Tibial nerve (tissue), 4 donors: ENCODE results near the gene KDM8. TPM values are rescaled to one million over a fixed set of nuclear protein-coding genes. Genes with fewer than 3 reads are reported as not detected.

ENCODE experiments used
- DNase-seq, 2 donors: peaks; one replicate each; pipeline ENCODE4 v3.0.0-alpha.2; 2019; ENCODE audit warnings: low spot score in 2 of 2
- H3K27ac ChIP-seq, 4 donors: fragments of 200-600 bp; sonication (generic) in 3 of 4; one replicate each; pipeline ENCODE4 v1.5.1; 2017 to 2019; ENCODE audit warnings: mild to moderate bottlenecking in 1 of 4
- H3K27me3 ChIP-seq, 2 donors: fragments of 200-600 bp; sonication (generic) in 1 of 2; one replicate each; pipeline versions ENCODE4 v1.5.1 to v1.6.0; 2017 to 2019
- H3K36me3 ChIP-seq, 3 donors: fragments of 200-600 bp; sonication (generic); one replicate each; pipeline ENCODE4 v1.5.1; 2018 to 2019
- H3K4me1 ChIP-seq, 4 donors: fragments of 200-600 bp; sonication (generic) in 3 of 4; one replicate each; pipeline ENCODE4 v1.5.1; 2017 to 2019
- H3K4me3 ChIP-seq, 4 donors: fragments of 200-600 bp; sonication (generic) in 3 of 4; one replicate each; pipeline ENCODE4 v1.5.1; 2017 to 2019; ENCODE audit warnings: mild to moderate bottlenecking in 1 of 4, moderate library complexity in 1 of 4
- H3K9me3 ChIP-seq, 4 donors: fragments of 200-600 bp; sonication (generic) in 3 of 4; one replicate each; pipeline ENCODE4 v1.5.1; 2017 to 2019
- CTCF ChIP-seq, 5 experiments: fragments of 200-600 bp in 3 of 5; fragments of 450-650 bp in 2 of 5; sonication (generic) in 3 of 5; IDR thresholded peaks; one replicate each; pipeline ENCODE4 v1.5.1; 2016 to 2019; ENCODE audit warnings: antibody characterized with exemption in 5 of 5, mild to moderate bottlenecking in 3 of 5, moderate library complexity in 2 of 5
- EP300 ChIP-seq, 2 donors: sonication (generic); formaldehyde crosslinking; IDR thresholded peaks; one replicate each; pipeline ENCODE4 v1.6.1; 2017; ENCODE audit warnings: antibody characterized with exemption in 2 of 2, mild to moderate bottlenecking in 1 of 2
- POLR2A ChIP-seq, 2 donors: fragments of 450-650 bp; IDR thresholded peaks; one replicate each; pipeline ENCODE4 v1.6.1; 2017; ENCODE audit warnings: antibody characterized with exemption in 2 of 2, mild to moderate bottlenecking in 2 of 2, moderate library complexity in 2 of 2
- WGBS, 2 donors: methylation state at CpG; one replicate each; pipeline ENCODE4 v1.1.5; 2018; 5-methylcytosine and 5-hydroxymethylcytosine counted together
- total RNA-seq, 4 donors: library from RNA; depleted of rRNA; stranded (reverse); fragments of >200 nt; gene quantifications; one replicate each; pipeline ENCODE4 v1.1.0, GENCODE V29; 2016

The KDM8 gene
- total RNA-seq, 4 donors from 2014 or later: 2.3 to 7.6 (median 4.8) TPM

GRCh38 chr16:27191352-27191924 lies 11.9 kb upstream of the KDM8 start:
- WGBS, 2 donors: 73 to 74% methylated on average over 7 of the region's 7 CpGs
- no peak overlapping the region for H3K4me3 ChIP-seq
- no peaks in the 10 kb centered on the region for H3K4me1 ChIP-seq
- H3K27ac ChIP-seq: no peak overlapping the region
- H3K27me3 ChIP-seq: peaks cover 0 to 4% of the 10 kb centered on the region in 2 donors
- H3K9me3 ChIP-seq: no peaks in the 10 kb centered on the region
- no peak for DNase-seq
- no peak for TF ChIP-seq POLR2A (IDR thresholded peaks at IDR 0.05)
- no peak for TF ChIP-seq EP300 (IDR thresholded peaks at IDR 0.05)
- TF ChIP-seq CTCF (IDR thresholded peaks at IDR 0.05): no peak
- no peaks in the 10 kb centered on the region for H3K36me3 ChIP-seq

- Histone ChIP-seq H3K4me3 (no peak overlapping the region), H3K9me3 (no peaks in the 10 kb centered on the region), H3K27me3 (peaks cover 0 to 4% of the 10 kb centered on the region in 2 donors), H3K36me3 (no peaks in the 10 kb centered on the region), H3K4me1 (no peaks in the 10 kb centered on the region), H3K27ac (no peak overlapping the region)
- 84 to 85% methylated on average over 6 of the region's 6 CpGs for WGBS, 2 donors
- TF ChIP-seq EP300 (IDR thresholded peaks at IDR 0.05): no peak
- TF ChIP-seq CTCF (IDR thresholded peaks at IDR 0.05): no peak
- no peak for DNase-seq
Observed at GRCh38 chr16:27193300-27193990, 9.9 kb upstream of the KDM8 start.

GRCh38 chr16:27195076-27195741 lies 8.1 kb upstream of the KDM8 start:
- Histone ChIP-seq H3K4me1 (no peaks in the 10 kb centered on the region), H3K4me3 (no peak overlapping the region), H3K27ac (no peak overlapping the region), H3K27me3 (peaks cover 0 to 4% of the 10 kb centered on the region in 2 donors), H3K36me3 (no peaks in the 10 kb centered on the region), H3K9me3 (no peaks in the 10 kb centered on the region)
- TF ChIP-seq EP300 (IDR thresholded peaks at IDR 0.05): no peak
- TF ChIP-seq POLR2A (IDR thresholded peaks at IDR 0.05): no peak
- TF ChIP-seq CTCF (IDR thresholded peaks at IDR 0.05): no peak
- WGBS, 2 donors: 63 to 84% methylated on average over 6 of the region's 6 CpGs
- DNase-seq: no peak

GRCh38 chr16:27195941-27196595 lies 7.3 kb upstream of the KDM8 start:
- Histone ChIP-seq H3K4me3 (no peak overlapping the region), H3K4me1 (no peaks in the 10 kb centered on the region), H3K27me3 (peaks cover 0 to 4% of the 10 kb centered on the region in 2 donors), H3K27ac (no peak overlapping the region), H3K9me3 (no peaks in the 10 kb centered on the region), H3K36me3 (no peaks in the 10 kb centered on the region)
- DNase-seq: no peak
- TF ChIP-seq EP300 (IDR thresholded peaks at IDR 0.05) (no peak), POLR2A (IDR thresholded peaks at IDR 0.05) (no peak), CTCF (IDR thresholded peaks at IDR 0.05) (no peak)
- WGBS, 2 donors: 86 to 91% methylated on average over 9 of the region's 9 CpGs

- Histone ChIP-seq H3K4me3 (no peak overlapping the region), H3K9me3 (no peaks in the 10 kb centered on the region), H3K27me3 (peaks cover 0 to 4% of the 10 kb centered on the region in 2 donors), H3K36me3 (no peaks in the 10 kb centered on the region), H3K27ac (no peak overlapping the region), H3K4me1 (no peaks in the 10 kb centered on the region)
- DNase-seq: no peak
- 80 to 84% methylated on average over 4 of the region's 4 CpGs for WGBS, 2 donors
- TF ChIP-seq CTCF (IDR thresholded peaks at IDR 0.05): no peak
- no peak for TF ChIP-seq POLR2A (IDR thresholded peaks at IDR 0.05)
Observed at GRCh38 chr16:27197004-27197403, 6.3 kb upstream of the KDM8 start.
